T-helper 9 cell (primary cell): Measurements from ENCODE around the gene NUAK2.

Experiments used
- DNase-seq: peaks from one replicate; pipeline ENCODE4 v3.0.0-alpha.2; 2020

The NUAK2 gene

DNA sequence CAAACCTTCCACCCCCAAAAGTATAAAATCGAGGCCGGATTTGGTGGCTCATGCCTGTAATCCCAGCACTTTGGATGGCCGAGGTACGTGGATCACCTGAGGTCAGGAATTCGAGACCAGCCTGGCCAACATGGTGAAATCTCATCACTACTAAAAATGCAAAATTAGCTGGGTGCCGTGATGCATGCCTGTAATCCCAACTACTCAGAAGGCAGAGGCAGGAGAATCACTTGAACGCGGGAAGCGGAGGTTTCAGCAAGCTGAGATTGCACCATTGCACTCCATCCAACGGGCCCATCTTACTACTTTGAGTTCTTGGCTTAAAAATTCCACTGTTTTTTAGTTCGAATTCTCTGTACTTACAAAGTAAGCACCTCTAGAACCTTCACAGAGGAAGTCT, 24.2 kb upstream of the NUAK2 start:
- no peak for DNase-seq

DNA sequence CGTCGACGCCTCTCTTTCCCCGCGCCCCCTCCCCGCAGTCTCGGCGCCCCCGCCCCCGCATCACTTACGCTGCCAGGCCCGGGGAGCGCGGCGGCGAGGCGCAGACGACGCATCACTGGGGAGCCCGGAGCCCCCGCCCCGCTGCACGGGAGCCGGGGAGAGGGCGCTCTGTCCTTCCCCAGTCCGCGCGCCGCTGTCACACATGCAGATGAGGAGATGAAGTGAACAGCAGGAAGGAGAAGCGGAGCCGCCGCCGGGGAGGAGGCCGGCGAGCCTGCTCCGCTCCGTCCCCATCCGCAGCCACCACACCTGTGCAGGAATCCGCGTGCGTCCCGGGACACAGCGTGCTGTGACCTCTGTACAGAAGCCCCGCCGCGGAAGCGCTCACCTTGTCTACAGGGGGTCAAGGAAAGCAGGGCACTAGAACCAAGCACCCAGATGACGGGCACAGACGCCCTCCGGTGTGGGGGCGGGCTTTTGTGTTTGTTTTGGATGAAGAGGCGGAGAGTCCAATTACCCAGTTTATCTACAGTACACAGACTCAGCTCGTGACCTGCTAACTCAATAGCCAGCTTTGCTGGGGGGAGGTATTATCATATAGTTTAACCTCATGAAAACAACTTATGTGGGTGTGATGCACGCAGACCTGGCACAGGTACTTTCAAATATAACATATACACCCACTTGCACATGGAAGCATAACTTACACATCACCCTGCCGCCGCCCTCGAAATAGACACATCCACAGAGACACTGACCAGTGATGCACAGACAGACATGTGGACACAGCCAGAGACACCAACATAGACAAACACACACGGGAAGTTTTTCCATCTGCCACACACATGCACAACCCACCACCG, 22.8 kb upstream of the NUAK2 start:
- DNase-seq, result peak; percentile 26

DNA sequence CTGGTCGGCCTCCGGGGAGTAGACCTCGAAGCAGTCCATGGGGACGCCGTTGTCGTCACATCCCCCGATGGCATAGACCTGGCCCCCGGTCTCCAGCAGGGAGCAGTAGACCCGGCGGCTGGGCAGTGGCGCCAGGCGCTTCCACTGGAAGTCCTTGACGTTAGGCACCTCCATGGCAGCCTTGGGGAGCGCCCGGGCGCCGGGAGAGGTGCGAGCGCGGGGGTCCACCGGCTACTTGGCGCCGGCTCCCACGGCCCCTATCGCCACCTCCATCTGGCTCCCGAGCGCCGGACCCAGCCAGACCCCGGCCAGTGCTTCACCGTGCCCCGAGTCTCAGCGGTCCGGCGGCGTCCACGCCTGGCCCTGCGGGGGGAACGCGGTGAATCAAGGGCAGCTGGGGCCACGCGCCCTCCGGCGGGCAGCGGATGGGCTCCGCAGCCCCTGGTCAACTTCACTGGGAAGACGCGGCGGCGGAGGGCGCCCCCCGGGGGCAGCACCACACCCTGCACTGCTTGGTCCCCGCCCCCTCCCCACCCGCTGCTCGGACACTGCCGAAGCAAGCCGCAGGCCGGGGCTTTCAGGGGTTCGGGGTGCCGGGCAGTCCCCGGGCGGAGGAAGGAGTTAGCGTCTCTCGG, 22.0 kb upstream of the NUAK2 start:
- DNase-seq, result no peak

DNA sequence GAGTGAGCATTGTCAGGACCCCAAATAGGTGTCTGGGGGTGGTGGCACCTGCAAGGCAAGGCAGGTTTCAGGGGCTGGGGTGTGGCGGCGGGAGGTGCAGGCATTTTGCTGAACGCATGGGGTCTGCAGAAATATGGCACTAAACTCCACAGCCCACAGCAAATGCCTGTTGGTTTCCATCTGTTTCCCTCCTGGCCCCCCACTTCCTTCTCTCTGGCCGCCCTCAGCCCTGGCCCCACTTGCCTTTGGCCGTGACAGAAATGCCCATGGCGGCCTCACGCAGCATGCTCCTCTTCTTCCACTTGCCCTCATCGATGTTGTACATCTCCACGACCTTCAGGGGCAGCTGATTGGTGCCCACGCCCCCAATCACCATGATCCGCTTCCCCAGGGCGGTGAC, 21.4 kb upstream of the NUAK2 start:
- no peak for DNase-seq

DNA sequence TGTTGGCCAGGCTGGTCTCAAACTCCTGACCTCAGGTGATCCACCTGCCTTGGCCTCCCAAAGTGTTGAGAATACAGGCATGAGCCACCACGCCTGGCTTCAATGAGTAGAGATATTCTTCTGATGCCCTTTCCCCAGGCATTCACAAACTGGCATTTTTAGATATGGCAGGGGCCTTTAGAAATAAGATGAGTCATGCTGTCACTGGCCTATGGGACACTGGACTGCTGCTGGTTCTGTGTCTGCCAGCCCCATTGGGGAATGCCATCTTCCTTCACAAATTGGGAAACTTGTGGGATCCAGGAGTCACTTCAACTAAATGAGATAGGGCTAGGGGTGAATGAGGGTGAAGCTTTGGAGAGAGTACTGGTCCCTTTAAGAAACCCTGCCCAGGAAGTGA, 19.1 kb upstream of the NUAK2 start:
- DNase-seq, result no peak

DNA sequence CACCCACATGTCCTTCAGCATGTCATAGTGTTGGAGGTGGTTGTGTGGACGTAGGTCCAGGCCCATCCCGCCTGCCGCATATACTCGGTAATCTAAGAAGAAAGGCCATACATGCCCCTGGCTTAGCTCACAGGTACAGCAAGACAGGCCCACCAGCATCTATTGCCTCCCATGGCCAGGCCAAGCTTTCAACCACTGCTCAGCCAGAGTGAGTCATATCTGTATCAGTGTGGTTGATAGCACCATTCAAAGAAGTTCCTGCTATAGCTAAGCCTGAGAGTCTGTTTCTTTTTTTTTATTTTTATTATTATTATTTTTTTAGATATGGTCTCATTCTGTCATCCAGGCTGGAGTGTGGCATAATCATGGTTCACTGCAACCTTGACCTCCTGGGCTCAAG, 18.2 kb upstream of the NUAK2 start:
- no peak for DNase-seq

DNA sequence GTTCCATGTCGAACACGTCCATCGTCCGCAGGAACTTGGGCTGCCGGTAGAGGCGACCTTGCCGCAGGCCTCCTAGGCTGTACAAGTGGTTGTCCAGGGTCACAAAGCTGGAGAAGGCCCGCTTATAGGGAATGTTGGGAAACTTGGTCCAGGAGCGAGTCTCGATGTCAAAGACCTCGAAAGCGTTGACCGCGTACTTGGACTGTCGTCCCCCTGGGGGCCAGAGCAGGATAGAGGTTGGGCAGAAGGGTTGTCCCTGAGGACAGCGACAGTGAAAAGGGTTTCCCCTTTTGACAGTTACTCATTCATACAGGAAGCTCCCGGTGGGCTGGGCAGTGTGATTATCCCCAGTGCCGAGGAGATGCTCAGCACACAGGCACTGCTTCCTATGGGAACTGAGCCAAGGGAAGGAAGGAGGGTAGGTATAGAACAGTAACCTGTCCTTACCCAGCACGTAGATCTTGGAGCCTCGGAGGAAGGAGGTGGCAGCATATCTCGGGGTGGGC, 17.7 kb upstream of the NUAK2 start:
- DNase-seq, result no peak

DNA sequence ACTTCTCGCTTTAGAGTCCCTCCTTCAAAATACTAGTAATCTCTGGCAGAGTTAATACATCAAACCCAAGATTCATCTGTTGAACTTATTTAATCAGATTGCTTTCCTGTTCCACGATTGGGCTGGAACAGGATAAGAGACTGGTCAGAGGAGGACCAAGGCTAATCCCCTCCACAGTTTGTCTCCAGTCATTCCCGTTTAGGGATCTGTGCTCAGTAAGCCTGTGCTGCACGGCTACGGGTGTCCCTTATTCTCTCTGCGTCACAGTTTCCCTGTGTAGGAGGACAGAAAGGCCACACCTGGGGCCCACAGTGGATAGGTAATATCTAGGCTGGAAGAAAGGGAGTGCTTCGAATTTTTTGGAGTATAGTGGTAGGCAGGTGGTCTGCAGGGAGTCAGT, 16.5 kb upstream of the NUAK2 start:
- no peak for DNase-seq

DNA sequence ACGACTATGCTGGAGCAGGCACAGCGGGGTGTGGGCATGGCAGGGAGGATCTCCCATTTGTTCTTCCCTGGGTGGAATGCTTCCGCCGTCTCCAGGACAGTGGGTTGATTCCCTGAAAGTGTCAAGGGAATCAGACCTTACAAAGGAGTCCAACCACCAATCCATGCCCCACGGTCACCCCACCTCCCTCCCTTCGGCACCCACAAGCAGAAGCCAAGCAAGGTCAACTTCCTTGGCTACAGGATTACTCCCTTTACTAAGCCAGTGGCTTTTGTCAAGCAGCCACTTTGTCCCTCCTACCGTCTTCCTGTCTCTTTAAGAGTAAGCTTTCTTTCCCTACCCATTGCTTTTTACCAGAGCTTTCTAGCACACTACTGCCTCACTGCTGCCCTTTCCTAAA, 15.9 kb upstream of the NUAK2 start:
- DNase-seq, result no peak

DNA sequence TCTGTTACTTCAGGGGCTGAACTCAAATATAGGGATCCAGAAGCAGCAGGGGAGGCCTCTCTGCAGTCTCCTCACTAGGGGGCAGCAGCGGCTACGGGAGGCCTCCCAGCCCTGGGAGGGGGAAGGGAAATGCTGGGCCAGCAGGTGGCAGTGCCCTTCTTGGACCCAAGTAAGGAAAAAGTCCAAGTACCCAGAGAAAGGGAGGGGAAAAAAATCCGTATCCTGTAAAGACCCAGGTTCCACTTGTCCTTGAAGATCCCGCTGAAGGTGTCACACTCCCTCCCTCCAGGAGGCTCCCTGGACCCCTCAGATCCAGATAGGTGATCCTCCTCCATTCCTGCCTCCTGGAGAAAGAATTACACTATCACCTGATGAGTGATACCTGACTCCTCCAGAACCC, 14.1 kb upstream of the NUAK2 start:
- DNase-seq, result peak; percentile 71

DNA sequence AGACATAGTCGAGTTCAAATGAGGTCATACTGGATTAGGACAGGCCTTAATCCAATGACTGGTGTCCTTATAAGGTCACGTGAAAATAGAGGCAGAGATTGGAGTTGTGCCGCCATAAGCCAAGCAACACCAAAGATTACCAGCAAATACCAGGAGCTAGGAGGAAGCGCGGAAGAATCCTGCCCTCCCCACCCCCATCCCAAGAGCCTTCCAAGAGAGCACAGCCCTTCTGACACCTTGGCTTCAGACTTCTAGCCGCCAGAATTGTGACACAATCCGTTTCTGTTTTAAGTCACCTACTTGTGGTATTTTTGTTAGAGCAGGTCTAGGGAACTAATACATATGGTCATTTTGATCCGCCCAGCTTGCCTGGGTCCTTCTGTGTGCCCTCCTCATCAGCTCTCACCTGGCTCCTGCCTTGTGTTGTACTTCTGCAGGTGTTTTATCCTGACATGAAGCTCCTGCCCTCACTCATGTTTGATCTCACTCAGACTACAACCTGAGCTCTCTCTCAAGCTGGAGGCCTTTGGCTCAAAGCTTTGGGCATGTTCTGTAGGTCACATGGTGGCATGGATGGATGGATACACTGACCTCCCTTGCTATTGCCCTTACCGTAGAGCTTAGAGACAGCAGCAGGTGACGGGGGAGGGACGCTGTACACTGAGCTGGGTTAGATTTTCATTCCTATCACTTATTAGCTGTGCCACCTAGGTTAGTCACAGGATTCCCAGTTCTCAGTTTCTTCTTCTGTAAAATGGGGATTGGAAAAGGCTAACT, 10.7 kb upstream of the NUAK2 start:
- no peak for DNase-seq

DNA sequence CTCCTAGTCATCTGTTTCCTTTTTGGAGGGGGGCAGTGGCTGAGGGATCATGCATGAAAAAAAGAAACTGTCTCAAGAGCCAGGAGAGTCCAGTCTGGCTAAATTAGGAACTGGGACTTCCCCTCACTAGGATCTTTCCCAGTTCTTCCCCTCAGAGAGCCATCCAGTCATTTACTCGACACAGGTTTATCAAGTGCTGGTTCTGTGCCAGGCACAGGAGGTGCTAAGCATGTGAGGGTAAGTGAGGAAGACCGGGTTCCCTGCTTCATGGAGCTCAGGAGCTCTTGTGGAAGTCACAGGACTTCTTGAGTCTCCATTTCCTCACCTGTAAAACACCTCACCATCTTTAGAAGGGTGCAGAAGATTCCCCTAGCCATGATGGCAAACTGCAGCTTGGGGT, 8.6 kb upstream of the NUAK2 start:
- DNase-seq, result no peak

DNA sequence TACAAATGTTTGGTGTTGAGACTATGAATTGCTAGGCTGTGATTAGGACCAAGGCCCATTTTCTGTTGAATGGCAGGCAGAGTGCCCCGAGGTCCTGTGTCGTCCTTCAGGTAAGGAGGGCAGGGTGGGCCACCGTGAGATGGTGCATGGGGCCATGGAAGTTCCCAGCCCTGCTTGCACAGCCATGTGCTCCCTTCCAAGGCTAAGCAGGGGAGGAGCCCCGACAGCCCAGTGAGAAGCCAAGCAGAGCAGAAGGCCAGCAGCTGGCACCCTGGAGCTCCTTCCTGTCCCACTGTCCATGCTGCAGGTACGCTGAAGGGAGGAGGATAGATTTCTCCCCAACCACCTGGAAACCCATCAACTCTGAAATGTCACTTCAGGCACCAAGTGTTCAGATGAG, 8.2 kb upstream of the NUAK2 start:
- DNase-seq, result no peak

DNA sequence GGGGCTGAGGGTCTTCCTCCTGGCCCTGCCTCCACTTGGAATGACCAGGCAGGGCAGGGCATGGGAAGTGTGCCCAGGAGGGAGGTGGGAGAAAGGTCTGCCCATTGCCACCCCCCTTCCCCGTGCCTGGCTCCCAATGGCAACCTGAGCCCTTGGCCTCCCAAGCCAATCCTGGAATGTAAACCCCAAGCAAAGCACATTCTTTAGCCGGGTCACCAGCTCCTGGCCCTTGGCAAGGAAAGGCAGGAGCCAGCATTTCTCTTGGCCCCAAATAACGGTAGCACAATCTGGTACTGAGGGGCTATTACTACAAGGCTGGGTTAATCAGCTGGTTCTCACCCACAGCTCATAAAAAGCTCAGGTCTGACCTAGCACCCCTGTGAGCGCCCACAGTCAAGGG, 6.9 kb upstream of the NUAK2 start:
- no peak for DNase-seq

DNA sequence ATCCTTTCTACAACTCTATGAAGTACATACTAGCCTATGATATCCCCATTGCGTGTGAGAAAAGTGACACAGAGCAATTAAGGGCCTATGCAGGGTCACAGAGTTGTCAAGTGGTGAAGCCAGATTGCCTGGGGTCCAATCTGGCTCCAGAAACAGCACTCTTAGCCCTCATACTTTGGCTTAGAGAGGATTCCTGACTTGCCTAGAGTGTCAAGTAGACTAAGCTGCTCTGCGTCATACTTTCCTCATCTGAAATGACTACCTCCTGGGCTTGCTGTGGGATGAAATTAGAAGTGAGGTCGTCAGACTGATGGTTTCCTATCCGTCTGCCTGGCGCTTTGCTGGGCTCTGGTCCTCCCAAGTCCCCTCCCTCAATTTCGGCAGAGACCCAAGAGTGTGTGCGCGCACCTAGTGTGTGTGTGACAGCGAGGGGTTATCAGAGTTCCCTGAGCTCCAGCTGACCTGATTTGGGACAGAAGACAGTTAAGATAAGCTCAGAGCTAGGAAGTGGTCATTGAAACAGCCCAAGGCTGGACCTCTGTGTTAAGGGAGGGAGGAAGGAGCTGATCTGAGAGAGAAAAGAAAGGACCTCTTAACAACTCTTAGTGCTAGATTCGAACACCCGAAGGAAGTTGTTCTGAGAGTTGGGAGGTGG, 5.4 kb upstream of the NUAK2 start:
- DNase-seq, result no peak

DNA sequence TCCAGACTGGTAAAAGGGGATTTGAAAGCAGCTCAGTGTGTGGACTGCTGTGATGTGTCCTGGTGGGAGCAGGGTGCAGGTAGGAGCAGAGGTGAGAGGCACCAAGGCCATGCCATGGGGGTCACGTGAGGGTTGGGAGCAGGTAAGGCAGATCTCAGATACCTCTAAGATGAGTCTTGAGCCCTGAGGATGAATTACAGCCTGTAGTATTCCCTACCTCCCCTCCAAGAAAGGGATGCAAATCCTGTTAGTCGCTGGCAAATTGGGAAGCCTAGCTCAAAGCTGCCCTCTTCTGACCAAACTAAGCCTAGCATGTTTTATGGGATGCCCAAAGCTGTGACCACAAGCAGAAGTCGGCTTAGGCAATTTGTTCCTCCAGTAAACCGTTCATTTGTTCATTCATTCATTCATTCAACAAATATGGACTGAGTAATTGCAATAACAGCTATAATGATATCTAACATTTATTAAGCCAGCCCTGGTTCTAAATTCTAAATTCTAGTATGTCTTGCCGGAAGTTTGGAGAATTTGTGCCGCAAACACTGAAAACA, 3.9 kb upstream of the NUAK2 start:
- DNase-seq, result peak; percentile 33

DNA sequence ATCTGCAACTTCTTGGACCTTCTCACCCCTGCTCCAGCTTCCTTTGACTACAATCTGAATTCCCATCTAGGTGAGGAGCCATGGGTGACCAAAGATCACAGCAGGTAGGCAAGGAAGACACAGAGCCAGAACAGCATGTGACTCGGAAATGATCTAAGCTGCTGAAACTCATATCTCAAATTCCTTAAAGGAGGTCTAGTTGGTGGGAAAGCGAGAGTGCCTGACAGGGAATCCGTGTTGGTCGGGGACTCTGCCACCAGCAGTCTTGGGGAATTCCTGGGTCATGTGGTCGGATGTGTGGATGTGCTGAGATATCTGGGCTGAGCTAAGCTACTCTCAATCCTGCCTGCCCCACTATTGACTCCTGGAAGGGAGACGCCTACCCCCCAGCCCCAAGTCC, 3.2 kb upstream of the NUAK2 start:
- DNase-seq, result no peak

DNA sequence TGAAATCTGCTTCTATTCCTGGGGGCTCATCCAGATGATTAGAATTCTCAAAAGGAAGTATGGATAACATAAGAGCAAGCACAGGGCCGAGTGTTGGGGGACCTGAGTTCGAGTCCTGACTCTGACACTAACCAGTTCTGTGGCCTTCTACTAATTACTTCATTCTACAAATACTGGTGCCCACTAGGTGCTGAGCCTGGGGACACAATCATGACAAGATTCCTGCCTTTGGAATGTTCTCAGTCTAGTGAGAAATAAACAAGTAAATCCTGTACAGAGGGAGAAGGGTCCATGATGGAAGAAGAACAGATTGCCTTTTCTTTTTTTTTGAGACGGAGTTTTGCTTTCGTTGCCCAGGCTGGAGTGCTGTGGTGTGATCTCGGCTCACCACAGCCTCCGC, 2.2 kb upstream of the NUAK2 start:
- DNase-seq, result no peak

DNA sequence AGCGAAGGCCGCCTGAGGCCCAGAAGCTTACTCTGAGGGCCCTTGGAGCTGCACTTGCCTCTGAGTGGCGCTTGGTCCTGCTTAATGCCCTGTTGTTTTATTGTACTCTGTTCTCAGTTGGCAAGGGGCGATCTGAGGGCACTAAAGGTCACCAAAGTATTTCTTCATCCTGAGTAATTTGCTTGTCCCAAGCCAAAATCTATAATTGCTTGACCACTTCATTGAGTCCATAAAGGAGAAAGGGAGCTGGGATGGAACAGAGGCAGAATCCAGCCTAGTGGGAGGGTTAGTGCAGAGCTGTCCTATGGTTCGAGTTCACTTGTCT, 376 bp upstream of the NUAK2 start:
- no peak for DNase-seq

DNA sequence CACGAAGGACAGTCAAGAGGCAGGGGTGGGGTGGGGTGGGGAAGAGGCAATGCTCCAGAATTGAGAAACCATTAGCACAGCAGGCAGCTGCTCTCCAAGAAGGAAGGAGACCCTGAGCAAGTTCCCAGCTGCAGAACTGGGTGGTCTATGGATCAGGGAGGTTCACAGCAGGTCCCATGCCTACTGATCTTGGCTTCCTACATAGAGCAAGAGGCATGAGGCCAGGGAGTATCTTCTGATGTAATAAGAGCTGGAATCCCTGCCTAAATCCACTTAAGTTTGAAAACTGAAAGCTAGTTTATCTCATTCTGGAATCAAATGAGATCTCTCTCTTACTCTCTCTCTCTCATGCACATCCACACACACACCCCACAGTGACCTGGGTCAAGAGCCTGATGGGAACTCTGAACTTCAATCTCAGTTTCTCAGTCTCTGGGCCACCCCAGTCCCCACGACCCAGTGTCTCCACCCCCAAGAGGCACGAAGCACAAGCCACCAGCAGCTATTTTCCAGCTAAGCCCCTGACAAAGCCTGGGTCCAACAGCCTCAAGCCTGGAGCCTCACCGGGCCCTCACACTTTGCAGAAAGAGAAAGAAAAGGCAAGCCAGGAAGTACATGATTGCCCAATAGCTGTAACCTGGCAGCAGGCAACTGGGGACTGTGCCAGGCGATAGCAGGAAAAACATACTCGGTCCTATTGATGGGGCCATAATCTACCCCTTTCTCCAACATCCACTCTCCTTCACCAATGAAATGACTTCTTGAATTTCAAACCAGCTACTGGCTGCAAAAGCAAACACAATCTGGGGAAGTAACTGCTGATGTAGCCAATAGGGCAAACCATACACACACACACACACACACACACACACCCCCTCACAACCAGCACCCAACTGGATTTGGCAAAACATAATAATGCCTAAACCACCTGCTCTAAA, 2.2 kb downstream of the NUAK2 start:
- peak; percentile 6 for DNase-seq

DNA sequence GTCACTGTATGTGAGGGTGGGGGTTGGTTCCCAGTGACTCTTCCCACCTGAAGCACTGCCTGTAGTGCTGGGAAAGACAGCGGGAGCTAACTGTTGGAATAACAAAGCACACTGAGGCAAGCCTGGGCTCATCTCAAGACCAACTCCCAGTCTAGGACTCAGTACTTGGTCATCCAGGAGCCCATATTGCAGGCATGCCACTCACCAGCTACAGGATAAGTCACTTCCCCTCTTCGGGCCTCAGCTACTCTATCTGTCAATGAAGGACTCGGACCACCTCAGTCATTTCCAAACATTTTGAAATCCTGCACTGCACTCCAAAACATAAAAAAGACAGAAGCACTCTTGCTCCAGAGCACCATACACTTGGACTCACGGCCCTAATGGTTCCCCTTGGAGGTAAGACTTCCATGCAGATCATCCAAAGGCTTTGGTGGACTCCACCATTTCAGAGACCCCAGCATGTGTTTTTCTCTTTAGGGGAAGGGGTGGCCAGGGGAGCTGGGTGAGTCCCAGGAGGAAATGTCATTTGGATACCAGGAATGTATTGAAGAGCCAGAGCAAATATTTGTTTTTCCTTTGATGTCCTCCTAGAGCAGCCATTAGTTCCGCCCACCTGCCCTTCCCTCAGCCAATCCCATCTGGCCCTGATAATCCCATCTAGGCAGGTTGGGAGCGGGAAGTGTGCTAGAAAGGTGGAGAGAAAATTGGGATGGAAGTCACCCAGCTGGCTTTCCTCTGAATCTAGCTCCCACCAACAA, 3.1 kb downstream of the NUAK2 start:
- no peak for DNase-seq
